Stimulated activated CD4-positive, alpha-beta T cell treated with anti-CD3 and anti-CD28 coated beads, Interleukin-4, amount 100 ng/mL, for 48 hours (primary cell): ENCODE data around the gene CEP89.
"Not testable (repeated sequence)": the region's sequence is repeated elsewhere in the genome, so short reads cannot be mapped to it uniquely, and the experiment has no call there.

Source experiments
- DNase-seq, 2 donors: peaks; one replicate each; pipeline ENCODE4 v3.0.0-alpha.2; 2020; ENCODE audit warnings: low read depth in 2 of 2

CEP89 gene

DNA sequence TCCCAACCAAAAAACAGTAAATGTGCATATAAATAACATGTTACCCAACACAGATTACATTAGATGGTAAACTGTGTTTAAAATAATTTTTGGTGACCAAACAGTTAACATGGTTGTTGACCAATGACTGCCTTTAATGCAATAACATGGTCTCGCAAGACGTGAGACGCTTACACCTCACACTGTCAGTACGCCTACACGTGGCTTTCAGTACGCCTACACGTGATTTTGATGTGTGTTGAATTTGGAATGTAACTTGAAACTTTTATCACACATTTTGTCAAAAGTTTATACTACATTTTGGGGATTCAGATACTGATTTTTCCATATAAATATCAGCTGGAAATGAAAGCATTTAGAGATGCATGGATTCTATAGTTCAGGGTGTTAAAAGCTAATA lies 134.2 kb downstream of the CEP89 start:
- no peak for DNase-seq

DNA sequence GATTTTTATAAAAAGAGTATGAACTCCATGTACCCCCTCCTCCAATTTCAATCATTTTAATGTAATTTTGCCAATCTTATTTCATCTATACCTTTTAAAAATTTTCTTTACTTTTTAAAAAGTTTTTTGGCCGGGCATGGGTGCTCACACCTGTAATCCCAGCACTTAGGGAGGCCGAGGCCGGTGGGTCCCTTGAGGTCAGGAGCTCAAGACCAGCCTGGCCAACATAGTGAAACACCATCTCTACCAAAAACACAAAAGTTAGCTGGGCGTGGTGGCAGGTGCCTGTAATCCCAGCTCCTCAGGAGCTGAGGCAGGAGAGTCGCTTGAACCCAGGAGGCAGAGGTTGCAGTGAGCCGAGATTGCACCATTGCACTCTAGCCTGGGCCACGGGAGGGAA lies 138.4 kb downstream of the CEP89 start:
- not testable (repeated sequence) for DNase-seq

DNA sequence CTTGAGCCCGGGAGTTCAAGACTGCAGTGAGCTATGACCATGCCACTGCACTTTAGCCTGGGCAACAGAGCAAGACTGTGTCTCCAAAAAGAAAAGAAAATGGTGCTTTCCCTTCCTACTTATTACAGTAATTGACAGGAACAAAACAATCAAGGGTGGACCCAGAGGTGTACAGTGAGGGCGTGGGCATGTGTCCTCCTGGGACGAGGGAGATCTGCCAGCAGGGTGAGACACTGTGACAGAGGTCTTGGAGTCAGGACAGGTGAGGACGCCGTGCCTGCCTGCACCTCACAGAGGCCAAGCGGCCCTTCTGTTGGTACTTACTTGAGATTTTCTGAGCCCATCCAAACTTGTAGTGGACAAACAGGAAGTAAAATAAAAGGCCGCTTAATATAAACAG lies 138.9 kb downstream of the CEP89 start:
- DNase-seq, result not testable (repeated sequence)

DNA sequence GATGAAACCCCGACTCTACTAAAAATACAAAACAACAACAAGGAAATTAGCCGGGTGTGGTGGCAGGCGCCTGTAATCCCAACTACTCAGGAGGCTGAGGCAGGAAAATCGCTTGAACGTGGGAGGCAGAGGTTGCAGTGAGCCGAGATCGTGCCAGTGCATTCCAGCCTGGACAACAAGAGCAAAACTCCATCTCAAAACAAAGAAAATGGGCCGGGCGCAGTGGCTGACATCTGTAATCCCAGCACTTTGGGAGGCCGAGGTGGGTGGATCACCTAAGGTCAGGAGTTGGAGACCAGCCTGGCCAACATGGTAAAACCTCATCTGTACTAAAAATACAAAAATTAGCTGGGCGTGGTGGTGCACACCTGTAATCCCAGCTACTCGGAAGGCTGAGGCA lies 139.7 kb downstream of the CEP89 start:
- DNase-seq, result not testable (repeated sequence)

DNA sequence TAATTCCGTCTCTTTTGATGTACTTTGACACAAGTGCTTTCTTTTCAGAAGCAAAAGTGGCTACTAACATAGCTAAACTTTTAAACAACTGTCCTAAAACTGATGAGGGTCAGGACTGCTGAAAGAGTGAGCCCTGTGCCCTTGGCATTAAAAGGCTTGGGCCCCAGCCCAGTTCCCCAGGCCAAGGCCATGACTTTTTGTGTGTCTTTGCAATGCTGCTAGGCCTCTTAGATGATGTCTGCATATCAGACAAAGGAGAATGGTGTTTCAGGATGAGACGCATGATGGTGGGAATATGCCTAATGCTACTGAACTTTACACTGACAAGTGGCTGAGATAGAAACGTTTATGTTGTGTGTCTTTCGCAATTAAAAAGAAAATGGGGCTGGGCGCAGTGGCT lies 140.1 kb downstream of the CEP89 start:
- no peak for DNase-seq

DNA sequence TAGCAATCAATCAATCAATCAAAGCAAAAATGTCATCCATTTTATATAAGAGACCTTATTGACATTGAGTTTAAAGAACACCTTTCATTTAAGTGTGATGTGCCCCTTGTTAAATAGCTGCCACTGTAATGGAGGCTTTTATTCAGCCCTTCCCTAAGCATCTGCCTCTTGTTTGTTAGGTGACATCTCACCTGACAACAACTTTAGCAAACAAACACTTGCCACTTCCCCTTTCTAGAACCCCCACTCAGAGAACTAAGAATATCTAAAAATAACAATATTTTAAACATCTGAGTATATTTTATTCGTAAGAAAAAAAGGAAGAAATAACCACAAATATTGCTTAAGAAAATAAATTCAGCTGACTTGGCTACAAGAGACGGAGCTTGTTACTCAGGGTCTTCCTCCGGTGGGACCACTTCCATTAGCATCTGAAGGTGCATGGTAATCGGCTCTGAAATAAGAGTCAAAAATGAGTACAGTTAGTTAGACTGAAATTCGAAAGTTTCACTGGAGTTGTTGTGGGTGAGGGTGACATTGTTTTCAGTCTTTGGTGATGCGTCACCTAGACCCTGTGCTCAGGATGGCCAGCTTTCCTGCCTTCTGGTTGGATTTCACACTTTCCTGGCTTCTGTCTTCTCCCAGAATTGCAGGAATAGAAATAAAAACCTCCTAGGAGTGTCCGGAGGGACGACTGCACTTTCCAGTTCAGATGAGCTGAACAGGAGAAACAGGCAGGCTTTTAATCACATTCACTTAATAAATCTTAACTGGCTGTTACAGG lies 141.3 kb downstream of the CEP89 start:
- DNase-seq, result no peak

DNA sequence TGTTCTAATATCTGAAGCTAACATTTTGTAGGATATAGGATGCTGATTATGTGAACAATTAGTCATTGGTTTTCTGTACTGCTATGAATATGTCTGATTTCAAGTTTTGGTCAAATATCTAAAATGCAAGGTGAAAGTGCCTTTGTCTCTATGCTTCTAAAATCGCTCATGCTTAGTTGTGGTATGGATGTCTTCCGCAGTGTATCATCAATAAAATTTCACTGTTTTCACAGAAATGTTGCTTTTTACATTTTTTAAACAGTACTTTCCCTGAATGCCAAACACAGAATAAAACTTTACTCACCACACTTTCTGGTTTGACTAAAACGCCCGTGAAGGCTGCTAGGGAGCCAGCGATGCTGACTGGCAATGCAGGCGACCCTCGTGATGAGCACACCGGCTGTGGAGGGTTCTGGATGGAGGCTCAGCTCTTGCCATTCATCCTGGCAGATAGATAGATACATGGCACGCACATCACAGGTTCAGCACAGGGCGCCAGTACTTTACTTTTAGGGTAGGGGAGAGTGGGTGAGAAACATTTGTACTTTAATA lies 142.3 kb downstream of the CEP89 start:
- no peak for DNase-seq

DNA sequence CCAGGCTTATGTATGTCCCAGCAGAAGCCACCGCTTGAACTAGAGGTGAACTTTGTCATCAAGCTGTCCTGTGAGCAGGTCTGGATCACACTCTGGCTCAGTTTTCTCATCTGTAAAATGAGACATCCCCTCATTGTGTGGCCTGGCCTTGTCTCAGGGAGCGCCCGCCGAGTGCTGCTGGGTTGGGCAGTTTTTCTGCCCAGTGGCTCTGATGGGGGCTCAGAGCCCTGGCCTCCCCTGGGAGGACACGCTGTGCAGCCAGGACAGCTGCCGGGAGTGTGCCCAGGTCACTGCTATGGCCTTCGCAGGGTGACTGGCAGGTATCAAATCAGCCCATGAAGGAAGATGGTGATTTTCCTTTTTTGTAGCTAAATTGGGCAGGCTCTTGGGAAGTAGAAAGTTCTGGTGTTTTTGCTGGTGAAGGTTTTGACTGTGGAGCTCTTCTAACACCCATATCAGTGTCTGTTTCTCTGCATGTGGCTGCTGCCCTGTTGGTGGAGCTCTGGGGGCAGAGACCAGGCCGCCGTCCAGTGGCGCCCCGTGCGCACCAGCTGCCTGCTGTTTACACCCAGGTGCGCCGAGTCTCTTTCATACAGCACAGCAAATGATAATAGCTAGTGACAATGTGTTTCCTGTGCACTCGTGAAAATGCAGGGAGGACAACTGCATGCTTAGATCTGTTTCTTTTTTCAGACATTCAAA lies 143.0 kb downstream of the CEP89 start:
- no peak for DNase-seq

DNA sequence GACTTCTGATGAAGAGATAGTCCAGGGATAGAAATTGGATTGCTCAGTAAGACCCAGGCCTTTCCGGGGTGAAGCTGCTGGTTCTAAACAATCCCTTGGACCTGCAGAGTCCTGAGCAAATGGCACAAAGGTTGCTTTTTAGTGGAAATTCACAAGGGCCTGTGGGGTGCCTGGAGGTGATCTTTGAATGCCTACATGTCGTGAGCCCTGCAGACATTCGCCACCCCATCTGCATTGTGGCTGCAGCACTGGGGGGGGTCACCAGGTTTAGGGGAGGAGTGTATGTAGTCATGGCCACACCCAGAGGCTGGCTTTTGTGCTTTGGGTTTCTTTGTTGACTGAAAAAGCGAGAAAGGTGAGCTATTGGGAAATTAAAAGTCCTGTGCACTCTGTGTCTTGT lies 143.6 kb downstream of the CEP89 start:
- no peak for DNase-seq
